Stimulated activated CD8-positive, alpha-beta memory T cell treated with anti-CD3 and anti-CD28 coated beads, Interleukin-4, amount 100 ng/mL, for 48 hours (primary cell): ENCODE measurements around the gene TRIM17.

Source experiments
- DNase-seq: peaks from one replicate; pipeline ENCODE4 v3.0.0-alpha.2; 2020

Gene TRIM17

GRCh38 chr1:228377664-228378089, 39.0 kb downstream of the TRIM17 start:
- no peak for DNase-seq

GRCh38 chr1:228376651-228377631, 39.7 kb downstream of the TRIM17 start:
- no peak for DNase-seq

GRCh38 chr1:228376262-228376628, 40.4 kb downstream of the TRIM17 start:
- DNase-seq: no peak

GRCh38 chr1:228375578-228376261, 40.9 kb downstream of the TRIM17 start:
- no peak for DNase-seq

GRCh38 chr1:228374711-228375577, 41.7 kb downstream of the TRIM17 start:
- DNase-seq: no peak

GRCh38 chr1:228373681-228374571, 42.7 kb downstream of the TRIM17 start:
- no peak for DNase-seq

- no peak for DNase-seq
These were observed 43.5 kb downstream of the TRIM17 start for GRCh38 chr1:228373004-228373680.

GRCh38 chr1:228372183-228373003, 44.3 kb downstream of the TRIM17 start:
- DNase-seq: no peak

GRCh38 chr1:228371741-228372182, 44.9 kb downstream of the TRIM17 start:
- no peak for DNase-seq

- DNase-seq: no peak
These were observed 45.5 kb downstream of the TRIM17 start for GRCh38 chr1:228370941-228371740.

GRCh38 chr1:228370439-228370940, 46.2 kb downstream of the TRIM17 start:
- DNase-seq: no peak

GRCh38 chr1:228369608-228370438, 46.8 kb downstream of the TRIM17 start:
- DNase-seq: no peak

GRCh38 chr1:228368801-228369607, 47.7 kb downstream of the TRIM17 start:
- DNase-seq: no peak

GRCh38 chr1:228367798-228368791, 48.6 kb downstream of the TRIM17 start:
- DNase-seq: no peak

- DNase-seq: no peak
These were observed 49.6 kb downstream of the TRIM17 start for GRCh38 chr1:228366866-228367741.
